Neural crest cell (in vitro differentiated cells): ENCODE data around the gene CNKSR1. TPM values are rescaled to one million over a fixed set of nuclear protein-coding genes. Genes with fewer than 3 reads are reported as not detected.

Experiments
- DNase-seq: peaks from one replicate; pipeline ENCODE4 v3.0.0; 2021; ENCODE audit warnings: low read depth, mixed read lengths, low spot score
- H3K27ac Mint-ChIP-seq: one replicate; pipeline ENCODE4 v1.8.0; 2021; ENCODE audit warnings: mild to moderate bottlenecking, mixed read lengths; ENCODE audit not compliant: unreplicated experiment
- H3K27me3 Mint-ChIP-seq: 2 replicates; pipeline ENCODE4 v1.8.0; 2021; ENCODE audit warnings: low read depth, mild to moderate bottlenecking, mixed read lengths
- H3K36me3 Mint-ChIP-seq: 2 replicates; pipeline ENCODE4 v1.8.0; 2021; ENCODE audit warnings: low read depth, mild to moderate bottlenecking, mixed read lengths
- H3K4me1 Mint-ChIP-seq: 2 replicates; pipeline ENCODE4 v1.8.0; 2021; ENCODE audit warnings: mixed read lengths
- H3K4me3 Mint-ChIP-seq: one replicate; pipeline ENCODE4 v1.8.0; 2021; ENCODE audit warnings: mild to moderate bottlenecking, mixed read lengths
- H3K9me3 Mint-ChIP-seq: 2 replicates; pipeline ENCODE4 v1.8.0; 2021; ENCODE audit warnings: mixed read lengths
- CTCF ChIP-seq: fragments of 200-600 bp; sonication (generic); conservative IDR thresholded peaks from 2 replicates; pipeline ENCODE4 v1.5.0; 2021; ENCODE audit warnings: antibody characterized with exemption, mild to moderate bottlenecking
- total RNA-seq: library from RNA; stranded (reverse); gene quantifications from 2 replicates; pipeline ENCODE4 v1.2.1, GENCODE V29; 2021

CNKSR1 gene
- total RNA-seq, 1 donor from 2014 or later: 3.6 TPM

GRCh38 chr1:26158271-26158907 lies 18.9 kb upstream of the CNKSR1 start:
- no peak for DNase-seq
- Mint-ChIP-seq H3K4me3 (peak overlapping the region; percentile 59), H3K36me3 (no peaks in the 10 kb centered on the region), H3K4me1 (peaks cover 51% of the 10 kb centered on the region), H3K9me3 (no peaks in the 10 kb centered on the region), H3K27me3 (peaks cover 46% of the 10 kb centered on the region), H3K27ac (no peak overlapping the region)
- TF ChIP-seq CTCF: no peak

- no peaks in the 10 kb centered on the region for H3K36me3 Mint-ChIP-seq
- no peaks in the 10 kb centered on the region for H3K9me3 Mint-ChIP-seq
- peak within 1 kb of the TSS; percentile 81 for H3K4me3 Mint-ChIP-seq
- H3K4me1 Mint-ChIP-seq: peaks cover 51% of the 10 kb centered on the region
- H3K27ac Mint-ChIP-seq: no peak within 1 kb of the TSS
- no peak for DNase-seq
- peaks cover 43% of the 10 kb centered on the region for H3K27me3 Mint-ChIP-seq
- no peak for TF ChIP-seq CTCF
Measured at GRCh38 chr1:26158908-26159742, 18.2 kb upstream of the CNKSR1 start, which contains the start of gene FAM110D. FAM110D (plus strand) TSS chr1:26159079; CDS start chr1:26161292, 2,213 bp downstream.

GRCh38 chr1:26159743-26160039 lies 17.6 kb upstream of the CNKSR1 start:
- peak overlapping the region; percentile 81 for H3K4me3 Mint-ChIP-seq
- H3K27me3 Mint-ChIP-seq: peaks cover 43% of the 10 kb centered on the region
- H3K4me1 Mint-ChIP-seq: peaks cover 54% of the 10 kb centered on the region

GRCh38 chr1:26160527-26161414 lies 16.5 kb upstream of the CNKSR1 start:
- no peaks in the 10 kb centered on the region for H3K9me3 Mint-ChIP-seq
- H3K36me3 Mint-ChIP-seq: no peaks in the 10 kb centered on the region
- TF ChIP-seq CTCF: no peak
- H3K27me3 Mint-ChIP-seq: peaks cover 32% of the 10 kb centered on the region
- H3K27ac Mint-ChIP-seq: peak overlapping the region; percentile 35
- H3K4me3 Mint-ChIP-seq: peak overlapping the region; percentile 76
- no peak for DNase-seq
- H3K4me1 Mint-ChIP-seq: peaks cover 53% of the 10 kb centered on the region

More at GRCh38 chr1:26159743-26160039, 17.6 kb upstream of the CNKSR1 start:
- H3K27ac Mint-ChIP-seq: no peak overlapping the region
- DNase-seq: no peak
- no peak for TF ChIP-seq CTCF
- no peaks in the 10 kb centered on the region for H3K9me3 Mint-ChIP-seq
- no peaks in the 10 kb centered on the region for H3K36me3 Mint-ChIP-seq
